ENCODE results near the gene LARGE1. TPM values are rescaled to one million over a fixed set of nuclear protein-coding genes. Genes with fewer than 3 reads are reported as not detected.

LARGE1 gene
- total and polyA plus RNA-seq, 2 of the 4 experiments (the other 2 are of a cell fraction) = 6.2 to 12.4 TPM

GRCh38 chr22:33656808-33657628, 263.3 kb downstream of the LARGE1 start:
- H3K36me3 ChIP-seq (ENCODE audit: control insufficient read depth, insufficient read depth, low read length) = no peaks in the 10 kb centered on the region
- no peak overlapping the region for H2BK5ac ChIP-seq (ENCODE audit: low read depth, low read length, poor library complexity, severe bottlenecking)
- H3K9me3 ChIP-seq (ENCODE audit: control insufficient read depth, insufficient read depth, low read length) = no peaks in the 10 kb centered on the region
- no peaks in the 10 kb centered on the region; a peak in 1 of 4 replicates for H3K79me1 ChIP-seq (ENCODE audit: low read depth in 1 of 2, low read length in 2 of 2)
- no peak overlapping the region for H3K27ac ChIP-seq (ENCODE audit: insufficient read depth, low read length)
- no peak overlapping the region for H2AK9ac ChIP-seq (replicated peaks; ENCODE audit: low read depth, low read length, poor library complexity)
- H2AFZ ChIP-seq (replicated peaks; ENCODE audit: low read length, poor library complexity) = no peak overlapping the region
- no peak overlapping the region for H3K23ac ChIP-seq (ENCODE audit: low read depth, low read length)
- no peak overlapping the region for H3K56ac ChIP-seq (ENCODE audit: extremely low read depth, insufficient read depth, low read length)
- intact Hi-C loops (cut with micrococcal nuclease) = no loop called here
- H3K4me3 ChIP-seq (ENCODE audit: insufficient read depth, low read depth, low read length) = no peak overlapping the region
- in situ Hi-C loops (cut with MboI; ENCODE audit: low sequenced_read_pairs) = no loop called here
- H2BK15ac ChIP-seq (ENCODE audit: low read depth, low read length) = no peak overlapping the region
- no peak overlapping the region for H2BK120ac ChIP-seq (ENCODE audit: low read depth, low read length)
- no peak overlapping the region for H3K4me2 ChIP-seq (ENCODE audit: low read depth, low read length)
- H4K20me1 ChIP-seq (ENCODE audit: insufficient read depth, low read length) = no peaks in the 10 kb centered on the region
- no peak overlapping the region for H2AK5ac ChIP-seq (ENCODE audit: low read depth, low read length)
- no peak overlapping the region for H3K14ac ChIP-seq (replicated peaks; ENCODE audit: low read depth, low read length)
- no peak overlapping the region for H3K4ac ChIP-seq (ENCODE audit: low read depth, low read length)
- H3K9me1 ChIP-seq (ENCODE audit: insufficient read depth, low read length) = no peaks in the 10 kb centered on the region
- H4K8ac ChIP-seq (ENCODE audit: low read depth in 2 of 2, low read length in 2 of 2) = no peak overlapping the region
- 0 out of 2 replicates have a peak, but pooled peaks cover 1% of the 10 kb centered on the region for H3K4me1 ChIP-seq (ENCODE audit: control insufficient read depth, insufficient read depth, low read length)
- no peak overlapping the region for H2BK20ac ChIP-seq (ENCODE audit: low read depth, low read length)
- dilution Hi-C loops (cut with HindIII; ENCODE audit: low sequenced_read_pairs, unreplicated experiment) = no loop called here
- no peak overlapping the region for H3K9ac ChIP-seq (ENCODE audit: low read depth, low read length)
- H3K27me3 ChIP-seq (ENCODE audit: control insufficient read depth, insufficient read depth, low read length) = no peaks in the 10 kb centered on the region
- H4K5ac ChIP-seq (ENCODE audit: low read depth, low read length) = no peak overlapping the region
- BruUV-seq (replicated peaks) = no TSS peak
- POLR2A ChIA-PET (ENCODE audit: unreplicated experiment) = no interaction called here
- no peak overlapping the region for H3K18ac ChIP-seq (ENCODE audit: low read depth, low read length)
- 67% methylated on average over 1 of the region's 8 CpGs; no CpG with 5 or more reads in 1 of the 2 experiments for WGBS, 2 experiments (ENCODE audit: extremely low coverage in 2 of 2, insufficient read length in 1 of 2)
- CTCF ChIA-PET = no interaction called here
- TF ChIP-seq CEBPB (IDR thresholded peaks at IDR 0.05; ENCODE audit: low read depth, low read length) = no peak
- TF ChIP-seq MAFK (IDR thresholded peaks at IDR 0.05; ENCODE audit: low read depth, low read length) = no peak
- TF ChIP-seq FOS (IDR thresholded peaks at IDR 0.05; ENCODE audit: low read depth, low read length) = no peak
- no peak for TF ChIP-seq MXI1 (IDR thresholded peaks at IDR 0.05; ENCODE audit: borderline replicate concordance, low read depth, low read length)
- TF ChIP-seq CTCF (conservative IDR thresholded peaks at IDR 0.05; ENCODE audit: low read depth, low read length) = no peak
- DNase-seq = no peak
- no peak overlapping the region for H4K91ac ChIP-seq (ENCODE audit: insufficient read depth, low read depth, low read length)
- peak; percentile 40; the same call in 1 of the 2 replicates for ATAC-seq (ENCODE audit: low read depth)

Measured in IMR-90 (cell line).